ENCODE data around the gene RNF157.

The RNF157 gene

GRCh38 chr17:76170114-76170513 lies 70.2 kb downstream of the RNF157 start:
- TF ChIP-seq CTCF (IDR thresholded peaks at IDR 0.05; ENCODE audit: low read length, missing control alignments), result no peak
- no peak overlapping the region for H3K4me3 ChIP-seq (replicated peaks; ENCODE audit: low read depth, low read length)
- no peak for DNase-seq (ENCODE audit: low read depth)

DNA sequence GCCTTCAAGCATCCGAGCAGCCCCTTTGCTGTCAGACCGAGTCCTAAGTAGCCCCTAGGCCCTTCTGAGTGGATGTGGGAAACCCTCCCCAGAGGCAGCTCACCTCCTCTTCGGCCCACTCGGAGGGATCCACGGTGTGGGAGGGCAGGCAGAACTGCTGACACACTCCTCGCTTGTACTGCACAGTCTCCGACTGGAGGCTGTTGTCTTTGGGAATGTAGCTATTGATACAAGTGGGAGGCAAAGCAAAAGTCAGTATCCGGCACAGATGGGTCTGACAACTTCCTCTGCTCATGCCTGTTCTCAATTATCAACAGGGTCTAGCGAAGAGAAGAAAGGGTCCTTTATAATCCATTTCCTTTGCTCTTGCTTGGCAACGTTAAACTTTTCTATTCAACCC lies 73.4 kb downstream of the RNF157 start:
- no peak for TF ChIP-seq CTCF (IDR thresholded peaks at IDR 0.05; ENCODE audit: low read length, missing control alignments)
- no peak overlapping the region for H3K4me3 ChIP-seq (replicated peaks; ENCODE audit: low read depth, low read length)
- no peak for DNase-seq (ENCODE audit: low read depth)

GRCh38 chr17:76166168-76166567 lies 74.1 kb downstream of the RNF157 start:
- no peak overlapping the region for H3K4me3 ChIP-seq (replicated peaks; ENCODE audit: low read depth, low read length)

DNA sequence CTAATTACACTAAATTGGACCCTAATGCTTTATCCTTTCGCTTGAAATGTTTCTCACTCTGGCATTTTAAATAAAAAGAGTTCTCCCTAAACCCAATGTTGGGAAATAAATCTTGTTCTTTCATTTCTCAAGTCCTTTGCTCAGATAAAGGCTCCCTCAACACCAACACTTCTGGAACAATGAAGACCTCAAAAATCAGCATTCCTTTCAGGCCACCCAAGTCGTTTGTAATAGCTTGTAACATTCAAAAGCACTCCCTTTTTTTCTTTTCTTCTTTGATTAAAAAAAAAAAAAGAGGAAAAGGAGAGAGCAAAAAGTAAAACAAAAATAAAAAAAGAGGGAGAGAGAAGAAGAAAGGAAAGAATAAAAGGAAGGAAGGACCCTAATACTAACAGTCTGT lies 76.0 kb downstream of the RNF157 start:
- peak; percentile 10 for DNase-seq (ENCODE audit: low read depth)
- TF ChIP-seq CTCF (IDR thresholded peaks at IDR 0.05; ENCODE audit: low read length, missing control alignments), result no peak
- no peak overlapping the region for H3K4me3 ChIP-seq (replicated peaks; ENCODE audit: low read depth, low read length)

More at GRCh38 chr17:76166168-76166567, 74.1 kb downstream of the RNF157 start:
- DNase-seq (ENCODE audit: low read depth), result no peak
- no peak for TF ChIP-seq CTCF (IDR thresholded peaks at IDR 0.05; ENCODE audit: low read length, missing control alignments)

DNA sequence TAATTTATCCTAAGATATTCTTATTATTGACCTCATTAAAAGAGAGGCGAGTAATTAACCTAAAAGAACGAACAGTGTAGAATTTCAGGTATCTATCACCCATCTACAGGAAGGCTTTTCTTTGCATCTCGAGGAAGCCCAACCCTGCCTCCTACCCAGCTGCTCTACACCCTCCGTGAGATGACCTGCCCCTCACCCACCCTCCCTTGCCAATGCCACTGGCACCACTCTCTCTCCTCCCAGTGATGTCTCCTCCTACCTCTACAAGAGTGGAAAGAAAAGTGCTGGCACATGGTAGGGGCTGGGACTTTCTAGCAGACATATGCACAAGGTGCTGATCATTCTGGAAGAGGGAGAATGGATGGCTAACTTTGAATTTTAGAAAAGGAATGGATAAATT lies 76.4 kb downstream of the RNF157 start:
- H3K4me3 ChIP-seq (replicated peaks; ENCODE audit: low read depth, low read length), result no peak overlapping the region
- DNase-seq (ENCODE audit: low read depth), result no peak
- TF ChIP-seq CTCF (IDR thresholded peaks at IDR 0.05; ENCODE audit: low read length, missing control alignments), result no peak

DNA sequence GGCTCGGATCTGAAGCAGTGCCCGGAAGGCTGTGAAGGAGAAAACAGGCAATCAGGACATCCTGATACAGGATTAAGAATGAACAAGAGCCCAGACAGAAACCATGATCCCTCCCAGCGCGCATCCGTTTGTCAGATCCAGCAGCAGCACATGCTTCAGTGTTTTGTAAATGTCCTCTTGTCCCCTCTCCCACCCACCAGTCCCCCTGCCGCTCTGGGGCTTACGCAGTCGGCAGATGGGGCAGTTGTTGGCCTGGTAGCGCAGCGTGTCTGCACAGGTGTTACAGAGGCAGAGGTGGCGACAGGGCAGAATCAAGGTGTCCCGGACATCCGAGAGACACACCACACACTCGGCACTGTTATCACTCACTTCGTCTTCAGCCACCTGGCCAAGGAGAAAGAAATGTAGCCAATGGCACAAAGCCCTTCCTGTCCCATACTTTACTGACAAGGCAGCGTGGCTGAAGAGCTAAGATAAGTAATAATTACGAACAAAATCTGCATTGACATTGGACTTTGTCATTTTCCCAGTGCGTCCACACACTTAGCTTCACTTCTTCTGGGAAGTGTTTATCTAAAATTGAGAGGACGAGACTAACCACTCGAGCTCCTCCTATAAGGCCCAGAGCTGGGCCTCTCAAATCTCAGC lies 78.5 kb downstream of the RNF157 start:
- H3K4me3 ChIP-seq (replicated peaks; ENCODE audit: low read depth, low read length), result no peak overlapping the region
- TF ChIP-seq CTCF (IDR thresholded peaks at IDR 0.05; ENCODE audit: low read length, missing control alignments), result no peak
- no peak for DNase-seq (ENCODE audit: low read depth)

DNA sequence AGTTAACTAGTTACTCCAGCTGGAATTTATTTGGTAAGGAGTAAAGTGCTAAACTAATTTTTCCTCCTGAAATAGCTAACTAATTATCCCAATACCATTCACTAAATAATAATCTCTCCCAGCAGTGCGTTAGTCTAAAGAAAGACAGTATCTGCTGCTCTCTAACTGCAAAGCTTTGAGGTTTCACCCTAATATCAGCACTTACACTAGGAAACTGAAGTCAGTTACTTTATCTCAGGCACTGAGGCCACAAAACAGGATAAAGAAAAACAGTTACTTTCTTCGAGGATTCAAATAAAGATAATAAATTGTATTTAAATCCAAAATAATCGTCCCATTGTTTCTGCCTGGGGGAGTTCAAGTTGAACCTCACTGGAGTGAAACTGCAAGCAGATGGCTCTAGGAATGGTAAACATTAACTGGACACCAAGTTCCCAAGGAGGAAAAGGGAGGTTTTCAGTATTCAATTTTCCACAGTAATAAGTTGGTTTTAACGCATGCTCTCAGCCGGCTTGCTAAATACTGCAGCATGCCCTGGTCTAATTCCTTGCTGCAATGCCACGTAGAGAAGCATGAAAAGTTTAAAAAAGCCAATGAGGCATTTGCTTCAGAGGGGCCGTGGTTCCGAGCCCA lies 79.3 kb downstream of the RNF157 start:
- H3K4me3 ChIP-seq (replicated peaks; ENCODE audit: low read depth, low read length), result no peak overlapping the region
- peak; percentile 7 for DNase-seq (ENCODE audit: low read depth)
- no peak for TF ChIP-seq CTCF (IDR thresholded peaks at IDR 0.05; ENCODE audit: low read length, missing control alignments)

Measured in fibroblast of pulmonary artery (primary cell).